GM12801 (cell line): ENCODE results near the gene TNFRSF8.

Source experiments
- CTCF ChIP-seq: IDR thresholded peaks from one replicate; pipeline ENCODE4 v1.5.1; 2011; ENCODE audit warnings: control low read depth; ENCODE audit not compliant: insufficient read length; ENCODE audit errors: extremely low read depth

TNFRSF8 gene

GRCh38 chr1:12063141-12064072 is at the start of gene TNFRSF8:
TNFRSF8 (plus strand) TSS chr1:12063303; CDS start chr1:12063599, 296 bp downstream.
- TF ChIP-seq CTCF: no peak

GRCh38 chr1:12014141-12014991 is 48.7 kb upstream of the TNFRSF8 start:
- TF ChIP-seq CTCF: no peak

GRCh38 chr1:12015001-12015491 is 48.1 kb upstream of the TNFRSF8 start:
- TF ChIP-seq CTCF: no peak

- no peak for TF ChIP-seq CTCF
Observed at GRCh38 chr1:12015499-12015898, 47.6 kb upstream of the TNFRSF8 start.

GRCh38 chr1:12016182-12016581 is 46.9 kb upstream of the TNFRSF8 start:
- no peak for TF ChIP-seq CTCF

GRCh38 chr1:12019858-12020509 is 43.1 kb upstream of the TNFRSF8 start:
- TF ChIP-seq CTCF: no peak

- no peak for TF ChIP-seq CTCF
Observed at GRCh38 chr1:12021616-12022015, 41.5 kb upstream of the TNFRSF8 start.
